CD4-positive, alpha-beta T cell treated with Interleukin-10 for 1 hour (primary cell): Measurements from ENCODE around the gene GPAT2.
"Not testable (repeated sequence)": the region's sequence is repeated elsewhere in the genome, so short reads cannot be mapped to it uniquely, and the experiment has no call there.

ENCODE experiments used
- DNase-seq: peaks from one replicate; pipeline ENCODE4 v3.0.0-alpha.2; 2020

The GPAT2 gene

GRCh38 chr2:96064047-96064675 is 29.4 kb upstream of the GPAT2 start:
- DNase-seq: not testable (repeated sequence)

DNA sequence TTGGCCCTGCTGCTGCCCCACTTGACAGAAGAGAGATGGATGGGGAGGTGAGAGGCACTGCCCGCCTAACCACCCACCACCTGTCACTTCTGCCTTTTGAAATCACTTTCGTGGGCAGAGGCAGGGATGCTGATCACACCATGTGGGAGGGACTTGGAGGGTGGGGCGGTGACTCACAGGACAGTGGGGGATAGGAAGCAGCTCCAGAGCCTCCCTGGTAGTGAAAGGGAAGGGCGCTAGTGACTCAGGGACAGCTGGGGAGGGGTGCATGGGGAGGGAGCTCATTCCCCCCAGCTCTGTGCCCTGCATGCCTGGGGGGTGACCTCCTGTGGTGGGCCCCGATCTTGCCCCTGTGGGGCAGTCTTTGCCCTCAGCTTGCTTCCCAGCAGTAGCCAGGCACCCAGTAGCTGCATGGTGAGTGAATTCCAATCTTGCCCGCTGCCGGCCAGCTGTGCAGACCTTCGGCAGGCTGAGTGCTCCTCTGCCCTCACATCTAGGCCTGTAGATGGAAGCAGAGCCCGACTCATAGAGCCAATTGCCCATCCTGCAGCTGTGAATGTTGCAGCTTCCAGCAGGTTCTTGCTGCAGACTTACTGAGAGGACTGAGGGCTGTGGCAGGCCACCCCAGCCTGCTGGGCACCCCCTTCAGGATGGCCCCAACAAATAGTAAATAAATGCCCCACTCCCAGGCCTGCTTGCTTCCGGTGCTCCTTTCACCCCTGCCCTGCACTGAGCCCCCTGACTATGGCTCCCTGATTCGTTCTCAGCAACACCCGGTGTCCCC is 28.6 kb upstream of the GPAT2 start:
- peak; percentile 3 for DNase-seq

GRCh38 chr2:96062483-96062882 is 27.8 kb upstream of the GPAT2 start:
- not testable (repeated sequence) for DNase-seq

GRCh38 chr2:96061901-96062300 is 27.2 kb upstream of the GPAT2 start:
- not testable (repeated sequence) for DNase-seq

DNA sequence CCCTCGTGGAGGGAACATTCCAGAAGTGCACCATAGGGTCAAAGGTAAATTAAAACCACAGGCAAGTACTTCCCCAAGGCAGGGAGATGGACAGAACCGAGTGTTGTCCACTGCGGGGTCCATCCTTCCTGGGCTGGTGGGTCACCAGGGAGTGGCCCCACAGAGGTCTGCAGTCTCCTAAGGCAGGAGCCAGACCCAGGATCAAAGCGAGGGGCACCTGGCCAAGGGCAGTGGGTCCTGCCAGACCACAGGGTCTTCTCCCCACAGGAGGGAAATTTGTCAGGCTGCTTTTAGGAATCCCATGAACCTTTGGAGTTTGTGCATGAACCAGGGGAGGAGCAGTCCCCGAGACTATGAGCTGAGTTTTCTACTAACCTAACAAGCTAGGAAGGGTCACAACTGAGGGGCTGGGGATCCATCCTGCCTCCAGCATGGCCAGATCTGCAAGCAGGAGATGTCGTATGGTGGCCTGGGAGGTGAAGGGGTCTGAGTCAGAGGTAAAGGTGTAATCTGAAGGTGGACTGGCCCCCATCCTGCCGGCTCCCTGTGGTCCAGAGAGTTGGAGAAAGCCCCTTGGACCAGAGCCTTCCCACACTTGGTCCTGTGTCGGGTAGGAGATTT is 26.6 kb upstream of the GPAT2 start:
- not testable (repeated sequence) for DNase-seq

GRCh38 chr2:96060325-96060724 is 25.6 kb upstream of the GPAT2 start:
- not testable (repeated sequence) for DNase-seq

- not testable (repeated sequence) for DNase-seq
These were observed 24.7 kb upstream of the GPAT2 start for GRCh38 chr2:96059443-96059842.

GRCh38 chr2:96055830-96056229 is 21.1 kb upstream of the GPAT2 start:
- not testable (repeated sequence) for DNase-seq

DNA sequence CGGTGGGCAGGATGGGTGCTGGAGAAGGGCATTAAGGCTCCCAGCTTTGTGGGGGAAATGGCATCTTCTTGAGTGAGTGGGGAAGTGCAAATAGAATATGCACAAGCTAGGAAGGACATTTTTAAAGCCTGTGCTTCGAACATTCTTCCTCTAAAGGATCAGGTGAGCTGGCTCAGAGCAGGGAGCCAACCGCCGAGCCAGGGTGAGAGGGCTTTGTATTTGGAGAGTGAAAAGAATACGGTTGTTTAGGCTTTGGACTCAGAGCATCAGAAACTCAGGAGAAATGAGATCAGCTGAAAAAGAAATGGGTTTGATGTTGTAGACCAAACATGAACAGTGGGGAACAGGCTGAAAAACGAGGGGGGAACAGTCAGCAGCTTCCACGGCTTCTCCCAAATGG is 19.8 kb upstream of the GPAT2 start:
- not testable (repeated sequence) for DNase-seq

GRCh38 chr2:96053385-96053784 is 18.7 kb upstream of the GPAT2 start:
- DNase-seq: not testable (repeated sequence)

DNA sequence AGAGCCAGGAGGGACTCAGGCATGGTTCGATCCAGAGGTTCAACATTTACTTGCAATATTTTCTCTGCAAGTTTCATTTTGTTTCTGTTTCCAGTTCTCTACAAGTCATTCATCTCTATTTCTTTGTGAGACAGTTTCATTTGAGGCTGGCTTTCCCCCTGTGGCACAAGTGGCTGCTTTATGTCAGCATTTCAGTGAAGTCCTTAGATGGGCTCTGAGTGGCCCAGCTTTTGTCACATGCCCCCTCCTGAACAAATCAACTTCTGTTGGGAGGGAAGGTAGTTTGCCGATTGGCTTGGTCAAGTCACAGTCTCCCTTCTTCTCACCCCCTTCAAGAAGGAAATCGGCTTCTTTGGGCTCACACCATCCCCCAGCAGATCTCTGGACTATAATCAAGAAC is 17.9 kb upstream of the GPAT2 start:
- DNase-seq: not testable (repeated sequence)

DNA sequence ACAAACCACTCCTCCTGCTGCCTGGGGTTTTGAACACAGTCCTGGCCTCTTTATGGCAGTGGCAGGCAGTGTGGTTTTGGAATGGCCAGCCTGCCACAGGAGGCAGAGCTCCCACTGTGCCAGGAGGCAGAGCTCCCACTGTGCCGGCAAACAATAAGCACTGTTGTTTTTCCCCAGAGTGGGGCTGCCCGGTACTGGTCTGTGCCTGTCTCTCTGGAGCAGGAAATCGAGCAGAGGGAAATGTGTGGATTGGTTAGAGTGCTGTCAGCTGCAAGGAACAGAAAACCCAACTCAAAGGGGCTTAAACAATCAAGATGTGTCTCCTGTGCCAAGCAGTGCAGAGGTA is 15.2 kb upstream of the GPAT2 start:
- DNase-seq: not testable (repeated sequence)

- not testable (repeated sequence) for DNase-seq
These were observed 14.6 kb upstream of the GPAT2 start for GRCh38 chr2:96049049-96049916.

DNA sequence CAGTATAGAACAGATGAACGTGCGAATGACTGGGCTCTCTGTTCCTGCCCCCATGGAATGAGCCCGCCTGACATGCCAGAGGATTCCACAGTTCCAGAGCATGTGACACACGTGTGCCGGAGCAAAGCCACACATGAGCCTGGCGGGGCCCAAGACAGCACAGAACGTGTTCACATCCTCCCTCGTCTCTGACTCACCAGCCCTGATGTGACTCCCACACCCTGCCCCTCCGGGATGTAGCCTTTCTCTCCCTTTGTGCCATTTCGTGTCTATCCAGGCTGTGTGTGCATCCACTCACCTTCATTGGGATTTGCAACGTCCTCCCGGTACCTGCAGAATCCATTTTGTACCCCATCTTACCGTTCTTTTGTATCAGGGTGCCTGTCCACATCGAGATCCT is 838 bp upstream of the GPAT2 start:
- DNase-seq: not testable (repeated sequence)

GRCh38 chr2:96033997-96034396 is 719 bp downstream of the GPAT2 start:
- not testable (repeated sequence) for DNase-seq

GRCh38 chr2:96027725-96028325 is 6.9 kb downstream of the GPAT2 start:
- DNase-seq: not testable (repeated sequence)

DNA sequence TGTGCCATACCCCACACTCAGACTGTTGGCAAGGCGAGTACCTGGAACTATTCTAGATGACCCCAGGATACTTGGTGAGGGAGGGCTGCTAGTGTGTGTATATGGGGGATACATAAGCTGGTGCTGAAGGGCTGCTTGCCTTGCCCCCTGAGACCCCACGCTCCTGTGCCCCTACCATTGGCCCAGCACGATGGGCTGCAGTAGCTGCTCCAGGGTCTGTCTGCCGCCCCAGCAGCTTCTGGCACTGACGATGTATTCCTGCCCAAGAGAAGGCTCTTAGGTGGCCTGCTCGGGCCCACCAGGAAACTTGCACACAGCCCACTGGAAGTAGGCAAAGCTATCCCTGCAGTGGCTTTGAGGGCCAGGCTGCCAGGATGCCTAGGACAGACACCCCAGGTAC is 9.0 kb downstream of the GPAT2 start:
- not testable (repeated sequence) for DNase-seq

DNA sequence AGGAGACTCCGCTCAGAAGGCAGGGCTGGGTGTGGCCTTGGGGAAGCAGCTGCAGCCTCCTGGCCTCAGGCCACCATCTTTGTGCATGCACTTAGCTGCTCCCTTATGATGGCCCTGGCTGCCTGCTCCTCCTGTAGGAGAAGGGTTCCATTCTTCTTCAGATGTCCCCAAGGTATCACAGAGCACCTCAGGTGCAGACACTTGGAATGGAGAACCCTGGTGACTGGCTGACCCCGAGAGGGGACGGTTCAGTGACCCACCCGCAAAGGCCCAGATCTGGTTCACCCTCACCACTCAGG is 9.6 kb downstream of the GPAT2 start:
- no peak for DNase-seq

DNA sequence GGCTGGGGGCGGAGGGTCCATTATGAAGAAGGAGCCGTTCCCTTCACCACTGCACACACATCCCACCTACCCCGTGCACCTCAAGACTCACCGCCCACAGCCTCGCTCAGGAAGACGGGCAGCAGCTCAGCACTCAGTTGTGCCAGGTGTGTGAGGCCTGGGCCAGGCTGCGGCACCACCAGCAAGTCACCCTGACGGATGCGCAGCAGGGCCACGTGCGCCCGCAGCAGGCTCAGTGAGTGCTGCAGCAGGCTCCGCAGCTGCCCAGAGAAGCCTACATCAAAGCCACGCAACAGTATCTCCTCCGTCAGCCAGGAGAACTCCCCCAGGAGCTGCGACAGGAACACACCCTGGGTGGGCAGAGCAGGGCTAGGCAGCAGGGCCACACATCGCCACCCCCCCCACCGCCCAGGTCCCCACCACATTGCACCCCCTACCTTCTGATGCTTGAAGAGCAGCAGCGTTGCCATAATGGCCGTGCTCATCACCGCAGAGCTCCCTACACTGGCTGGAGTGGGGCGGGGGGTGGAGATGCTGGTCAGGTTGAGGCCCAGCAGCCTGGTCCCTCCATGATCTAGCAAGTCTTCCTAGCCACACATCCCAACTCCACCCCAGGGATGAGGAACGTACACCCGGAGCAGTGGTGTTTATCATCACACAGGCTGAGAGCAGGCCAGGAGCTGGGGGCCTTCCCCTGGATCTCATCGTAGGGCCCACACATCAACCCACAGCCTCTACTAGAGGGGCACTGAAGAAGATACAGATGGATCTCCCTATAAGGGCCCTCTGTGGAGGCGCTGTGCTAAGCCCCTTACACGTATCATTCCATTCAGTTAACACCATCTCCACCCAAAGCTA is 10.2 kb downstream of the GPAT2 start:
- no peak for DNase-seq

DNA sequence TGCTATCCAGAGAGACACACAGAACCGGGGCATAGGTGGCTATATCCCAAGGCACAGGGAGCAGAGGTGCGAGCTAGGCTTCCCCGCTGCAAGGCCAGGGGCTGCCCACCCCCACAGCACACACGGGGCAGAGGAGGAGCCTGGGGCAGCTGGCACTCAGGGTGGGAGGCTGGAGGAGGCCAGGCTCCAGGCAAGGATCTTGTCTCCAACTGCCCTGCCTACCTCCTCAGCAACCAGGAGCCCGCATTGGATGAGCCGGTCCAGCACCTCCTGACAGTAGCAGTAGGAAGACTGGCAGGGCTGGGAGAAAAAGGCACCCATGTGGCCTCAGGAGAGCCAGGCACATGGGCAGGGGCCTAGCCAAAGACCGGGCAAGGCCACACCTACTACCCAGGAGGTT is 11.0 kb downstream of the GPAT2 start:
- not testable (repeated sequence) for DNase-seq

DNA sequence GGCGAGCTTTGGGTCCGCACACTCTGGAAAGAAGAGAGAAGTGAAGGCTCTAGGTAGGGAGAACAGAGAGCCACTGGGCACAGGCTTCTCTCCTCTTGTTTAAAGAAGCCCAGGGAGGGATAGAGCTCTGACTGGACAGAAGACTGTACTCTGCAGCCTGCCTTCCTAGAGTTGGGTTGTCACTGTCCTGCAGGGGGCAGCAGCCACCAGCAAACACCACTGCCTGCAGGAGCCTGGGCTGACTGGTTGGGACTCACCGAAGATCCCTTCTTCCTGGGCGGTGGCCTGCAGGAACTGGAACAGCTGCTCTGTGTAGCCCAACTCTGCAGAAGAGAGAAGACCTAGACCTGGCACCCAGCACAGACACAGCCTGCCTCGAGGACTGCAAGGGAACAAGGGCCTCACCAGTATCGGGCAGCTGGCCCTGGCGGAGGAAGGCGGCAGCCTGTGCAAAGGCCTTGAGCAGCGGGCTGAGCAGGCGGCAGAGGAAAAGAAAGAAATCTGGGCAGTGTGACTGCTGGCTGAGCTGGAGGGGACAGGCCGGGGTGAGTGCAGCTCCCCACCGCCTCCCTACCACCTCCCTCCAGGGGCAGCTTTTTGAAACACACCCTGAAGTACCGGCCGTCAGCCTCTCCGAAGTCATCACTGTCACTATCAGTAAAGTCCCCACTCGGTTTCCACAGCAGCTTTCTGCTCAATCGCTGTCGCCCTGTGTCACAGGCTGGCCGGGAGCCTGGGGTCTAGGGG is 11.8 kb downstream of the GPAT2 start:
- peak; percentile 78 for DNase-seq
